ENCODE measurements around the gene MYLK4.

The MYLK4 gene

DNA sequence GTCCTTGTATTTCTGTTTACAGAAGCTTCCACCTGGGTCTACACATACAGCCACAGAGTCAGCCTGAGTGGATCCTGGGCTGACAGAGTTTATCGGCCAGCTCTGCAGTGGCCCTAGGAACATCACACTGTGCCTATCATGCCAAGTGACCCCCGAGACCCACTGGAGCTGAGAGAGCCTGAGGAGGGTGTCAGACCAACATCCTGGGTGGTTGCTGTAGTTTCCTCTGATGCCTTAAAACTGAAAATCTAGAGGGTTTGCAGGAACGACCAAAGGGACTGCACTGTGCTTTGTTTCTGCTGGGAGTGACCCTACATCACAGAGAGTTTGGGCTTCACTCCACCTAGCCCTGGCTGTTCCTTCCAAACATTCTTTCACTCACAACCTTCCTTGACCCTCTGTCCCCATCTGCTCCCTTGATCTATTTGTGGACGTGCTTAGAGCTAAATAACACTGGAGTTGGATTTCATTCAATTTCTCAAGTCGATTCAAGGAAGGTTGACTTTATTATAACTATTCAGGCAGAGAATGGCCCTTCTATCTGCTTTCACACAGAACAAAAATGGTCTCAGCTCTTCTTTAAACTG, 18.1 kb downstream of the MYLK4 start:
- DNase-seq: no peak

DNA sequence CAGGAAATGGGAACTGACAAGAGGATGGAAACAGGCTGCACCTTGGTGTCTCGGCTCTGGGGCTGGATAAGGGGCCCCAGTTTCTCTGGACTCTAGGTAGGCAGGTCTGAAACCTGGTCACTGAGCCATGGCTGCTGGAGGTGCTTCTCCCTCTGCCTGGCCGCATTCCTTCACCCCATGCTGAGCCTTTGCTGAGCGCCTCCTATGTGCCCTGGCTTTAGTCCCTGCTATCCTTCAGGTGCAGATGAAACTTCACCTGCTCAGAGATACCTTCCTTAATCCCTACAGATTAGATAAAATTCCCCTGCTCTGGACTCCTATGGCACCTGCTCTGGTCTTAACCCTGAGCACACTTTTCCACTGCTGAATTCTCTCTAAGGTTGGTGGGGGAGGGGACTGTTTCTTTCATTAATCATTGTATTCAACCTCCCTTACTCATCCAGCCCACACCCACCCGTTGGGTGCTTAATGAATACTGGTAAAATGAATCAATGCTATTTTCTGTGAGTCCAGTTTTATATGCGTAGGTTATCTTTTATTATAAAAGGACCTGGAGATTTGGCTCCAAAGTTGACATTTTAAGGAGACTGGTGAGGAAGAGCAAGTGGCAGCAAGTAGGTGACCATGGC, 19.3 kb downstream of the MYLK4 start:
- DNase-seq: no peak

DNA sequence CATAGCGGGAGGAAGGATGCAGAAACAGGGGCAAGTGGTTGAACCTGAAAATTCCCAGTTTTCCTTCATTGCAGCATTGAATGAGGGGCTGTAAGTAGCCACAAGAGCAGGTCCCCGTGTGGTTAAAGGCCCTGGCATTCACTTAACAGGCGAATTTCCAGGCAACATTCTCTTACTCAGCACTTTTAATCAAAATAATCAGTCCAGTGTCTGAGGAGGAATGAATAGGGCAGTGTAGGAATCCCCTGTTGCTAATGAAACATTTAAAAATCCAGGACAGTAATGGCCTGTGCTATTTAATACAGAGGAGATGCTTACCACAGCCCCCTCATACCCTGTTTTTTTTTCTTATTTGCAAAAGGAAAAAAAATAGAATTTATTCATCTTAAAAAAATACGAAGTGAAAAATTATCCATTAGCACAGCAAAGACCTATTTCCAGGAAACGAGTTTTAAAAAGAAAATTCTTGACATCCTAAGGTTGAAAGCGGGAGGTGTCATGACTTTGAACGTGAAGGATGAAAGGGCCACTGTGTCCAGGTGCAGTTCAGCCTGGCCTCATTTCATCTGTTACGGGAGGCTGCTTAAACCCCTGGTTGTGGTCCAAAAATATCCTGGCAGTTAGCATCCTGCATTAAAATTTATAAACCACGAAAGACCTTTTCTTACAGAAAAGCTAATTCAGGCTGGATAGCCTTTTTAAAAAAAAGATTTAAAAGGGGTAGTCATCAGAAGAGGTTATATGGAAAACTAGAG, 20.2 kb downstream of the MYLK4 start:
- DNase-seq: no peak

DNA sequence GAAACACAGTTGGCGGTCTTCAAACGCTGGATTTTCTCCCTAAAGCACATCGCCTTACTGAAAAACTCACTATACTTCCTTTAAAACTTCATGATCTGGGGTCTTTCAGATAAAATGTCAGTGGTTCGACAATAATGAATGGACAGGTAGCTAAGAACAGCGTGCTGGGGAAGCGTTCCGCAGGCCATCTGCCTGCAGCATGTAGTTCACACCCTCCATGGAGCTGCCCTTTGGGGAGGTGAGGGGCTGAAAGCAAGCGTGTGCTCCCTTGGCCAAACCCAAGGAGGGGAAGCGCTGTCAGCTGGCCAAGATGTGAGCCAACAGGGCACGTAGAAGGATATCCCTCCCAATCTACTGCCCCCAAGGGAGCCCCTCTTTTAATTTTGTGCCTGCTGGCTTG, 20.8 kb downstream of the MYLK4 start:
- no peak for DNase-seq

DNA sequence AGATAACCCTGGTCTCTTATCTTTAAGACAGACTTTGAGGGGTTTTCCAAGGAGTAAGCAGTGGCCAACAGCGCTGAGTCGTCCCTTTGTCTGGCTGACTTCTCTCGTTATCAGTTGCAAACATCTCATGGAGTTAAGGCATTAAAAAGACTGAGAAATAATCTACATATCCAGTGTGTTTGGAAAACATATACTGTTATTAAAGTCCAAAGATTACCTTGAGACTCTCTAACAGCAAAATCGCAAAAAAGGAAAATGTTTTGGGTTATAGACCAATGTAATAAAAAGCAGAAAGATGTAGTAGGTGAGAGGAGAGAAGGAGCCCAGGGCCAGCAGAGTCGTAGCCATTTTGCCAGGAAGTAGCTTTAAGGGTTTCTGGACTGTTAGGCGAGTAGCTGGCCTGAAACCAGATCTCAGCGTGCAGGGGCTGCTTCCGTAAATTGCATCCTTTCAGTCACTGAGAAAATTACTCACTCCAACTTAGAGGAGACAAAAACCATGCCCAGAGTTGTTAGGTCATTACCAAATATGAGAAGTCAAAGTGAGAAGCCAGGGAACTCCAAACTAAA, 24.6 kb downstream of the MYLK4 start:
- peak; percentile 46 for DNase-seq

DNA sequence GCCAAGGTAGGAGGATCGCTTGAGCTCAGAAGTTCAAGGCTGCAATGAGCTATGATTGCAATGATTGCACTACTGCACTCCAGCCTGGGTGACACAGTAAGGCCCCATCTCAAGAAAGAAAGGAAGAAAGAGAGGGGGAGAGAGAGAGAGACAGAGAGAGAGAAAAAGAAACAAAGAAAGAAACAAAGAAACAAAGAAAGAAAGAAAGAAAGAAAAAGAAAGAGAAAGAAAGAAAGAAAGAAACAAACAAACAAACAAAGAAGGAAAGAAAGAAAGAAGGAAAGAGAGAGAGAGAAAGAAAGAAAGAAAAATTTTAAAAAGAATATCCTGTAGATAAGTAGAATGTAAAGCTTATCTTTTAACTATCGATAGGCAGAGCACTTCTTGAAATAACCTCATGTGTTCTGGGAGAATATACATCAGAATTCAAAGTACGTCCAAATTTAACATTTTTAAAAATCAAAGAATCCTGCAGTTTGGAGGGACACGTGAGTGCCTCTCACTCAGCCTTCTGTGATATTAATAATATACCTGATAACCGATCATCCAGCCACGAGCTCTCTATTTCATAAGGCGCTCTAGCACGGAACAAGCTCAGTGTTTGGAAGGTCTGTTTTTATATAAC, 25.2 kb downstream of the MYLK4 start:
- no peak for DNase-seq

DNA sequence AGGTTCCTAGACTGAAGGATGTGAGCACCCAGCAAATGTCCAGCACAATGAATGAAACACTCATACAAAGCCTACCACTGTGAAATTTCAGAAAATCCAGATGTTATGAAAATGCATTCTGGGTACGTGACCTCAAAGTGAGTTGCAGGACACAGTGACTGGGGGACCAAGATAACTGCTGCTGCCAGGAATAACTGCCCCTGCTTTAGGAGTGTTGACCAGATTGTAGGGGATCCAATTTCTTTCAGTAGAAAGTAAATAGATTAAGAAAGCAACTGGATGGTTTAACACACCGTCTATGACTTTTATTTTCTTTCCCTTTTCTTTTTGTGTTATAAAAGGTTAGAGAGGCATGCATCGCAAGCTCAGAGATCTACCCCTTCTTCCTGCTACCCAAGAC, 29.5 kb downstream of the MYLK4 start:
- no peak for DNase-seq

DNA sequence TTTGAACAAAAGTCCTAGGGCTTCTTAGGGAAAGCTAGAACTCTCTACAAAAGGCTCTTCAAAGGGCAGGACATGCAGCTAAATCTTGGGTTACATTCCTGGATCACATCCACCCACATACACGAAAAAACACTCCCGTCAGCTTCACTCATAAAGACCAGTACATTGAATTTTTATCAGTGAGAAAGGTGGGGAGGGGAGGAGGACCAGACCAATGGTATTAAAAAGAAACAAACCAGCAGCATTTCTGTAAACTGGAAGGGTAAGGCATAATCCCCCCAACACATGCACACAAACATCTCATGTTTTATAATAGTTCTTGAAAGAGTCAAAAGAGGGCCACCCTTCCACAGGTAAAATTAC, 31.6 kb downstream of the MYLK4 start:
- DNase-seq: no peak

DNA sequence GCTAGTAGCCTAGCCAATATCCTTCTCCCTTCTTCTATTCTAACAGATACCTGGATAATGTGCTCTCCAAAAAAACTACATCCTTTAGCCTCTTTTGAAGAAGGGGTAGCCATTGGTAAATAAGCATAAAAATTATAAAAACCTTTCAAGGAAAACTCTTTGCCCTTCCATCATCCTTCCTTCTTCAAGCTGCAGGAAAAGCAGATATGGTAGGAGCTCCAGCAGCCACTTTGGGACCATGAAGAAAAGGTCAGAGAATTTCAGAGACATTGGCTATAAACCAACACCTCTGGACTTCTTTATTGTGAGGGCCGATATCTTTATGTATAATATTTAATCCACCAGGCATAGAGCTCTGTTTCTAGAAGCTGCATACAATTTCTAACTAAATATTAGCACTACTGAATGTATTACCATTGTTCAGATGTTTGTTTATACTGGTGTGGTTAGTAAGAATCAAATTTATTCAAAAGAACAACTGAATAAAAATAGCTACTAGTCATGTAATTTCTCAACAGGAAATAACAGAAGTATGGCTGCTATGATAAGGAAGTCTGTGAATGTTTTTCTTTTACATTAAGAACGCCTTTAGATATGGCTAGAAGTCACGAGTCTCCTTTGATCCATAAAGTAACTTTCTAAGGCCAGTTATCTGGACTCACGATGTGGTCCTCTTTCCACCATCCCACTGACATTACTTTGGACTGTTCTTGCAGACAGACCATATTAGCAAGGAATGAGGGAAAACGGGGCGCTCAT, 32.2 kb downstream of the MYLK4 start:
- DNase-seq: no peak

DNA sequence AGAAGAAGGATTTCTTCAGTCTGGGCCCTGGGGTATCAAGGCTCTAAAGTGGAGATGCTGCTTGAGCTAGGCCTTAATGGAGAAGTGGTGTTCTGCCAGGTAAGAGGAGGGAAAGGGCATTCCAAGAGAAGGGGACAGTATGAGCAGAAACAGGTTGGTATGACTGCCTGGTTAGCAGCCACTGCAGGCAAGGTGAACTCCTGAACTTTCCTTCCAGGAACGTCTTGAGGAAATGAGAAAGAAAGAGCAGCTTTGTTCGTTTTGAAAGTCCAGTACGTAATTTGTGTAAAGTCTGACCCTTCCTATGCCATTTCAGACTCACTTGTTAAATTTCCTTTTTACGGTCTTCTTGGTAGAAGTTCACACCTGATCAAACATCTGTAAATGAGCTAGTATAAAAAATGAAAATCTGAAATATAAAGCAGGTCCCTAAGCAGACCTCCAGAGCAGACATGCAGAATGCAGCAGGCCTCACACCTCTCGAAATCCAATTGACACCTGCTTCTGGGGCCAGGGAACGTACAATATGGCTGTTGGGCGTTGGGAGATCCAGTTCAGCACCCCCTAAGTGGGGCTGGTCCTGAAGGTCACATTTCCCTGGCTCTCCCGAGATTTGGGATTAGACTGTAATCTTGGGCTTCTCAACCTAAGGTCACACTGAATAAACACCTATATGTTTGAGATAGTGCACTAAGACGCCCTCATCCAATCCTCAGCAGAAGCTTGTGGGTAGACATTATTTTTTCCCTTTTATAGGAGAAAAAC, 33.6 kb downstream of the MYLK4 start:
- no peak for DNase-seq

DNA sequence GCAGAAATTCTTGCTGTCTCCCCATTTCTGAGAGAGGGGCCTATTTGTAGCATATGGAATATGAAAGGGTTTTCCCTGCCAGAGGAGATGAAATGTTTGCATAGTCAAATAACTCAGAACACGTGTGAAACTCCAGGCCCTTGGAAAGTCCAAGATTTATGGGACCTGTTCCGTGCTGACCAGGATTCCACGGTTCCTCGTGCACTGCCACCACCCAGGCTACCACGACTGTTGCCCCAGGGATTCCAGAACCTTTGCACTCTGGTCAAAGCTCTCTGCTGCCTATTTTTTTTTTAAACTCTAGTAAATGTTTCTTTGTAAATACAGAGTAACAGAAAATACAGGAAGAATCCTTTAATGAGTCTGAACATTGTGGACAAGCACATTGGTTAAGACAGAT, 35.0 kb downstream of the MYLK4 start:
- DNase-seq: no peak

DNA sequence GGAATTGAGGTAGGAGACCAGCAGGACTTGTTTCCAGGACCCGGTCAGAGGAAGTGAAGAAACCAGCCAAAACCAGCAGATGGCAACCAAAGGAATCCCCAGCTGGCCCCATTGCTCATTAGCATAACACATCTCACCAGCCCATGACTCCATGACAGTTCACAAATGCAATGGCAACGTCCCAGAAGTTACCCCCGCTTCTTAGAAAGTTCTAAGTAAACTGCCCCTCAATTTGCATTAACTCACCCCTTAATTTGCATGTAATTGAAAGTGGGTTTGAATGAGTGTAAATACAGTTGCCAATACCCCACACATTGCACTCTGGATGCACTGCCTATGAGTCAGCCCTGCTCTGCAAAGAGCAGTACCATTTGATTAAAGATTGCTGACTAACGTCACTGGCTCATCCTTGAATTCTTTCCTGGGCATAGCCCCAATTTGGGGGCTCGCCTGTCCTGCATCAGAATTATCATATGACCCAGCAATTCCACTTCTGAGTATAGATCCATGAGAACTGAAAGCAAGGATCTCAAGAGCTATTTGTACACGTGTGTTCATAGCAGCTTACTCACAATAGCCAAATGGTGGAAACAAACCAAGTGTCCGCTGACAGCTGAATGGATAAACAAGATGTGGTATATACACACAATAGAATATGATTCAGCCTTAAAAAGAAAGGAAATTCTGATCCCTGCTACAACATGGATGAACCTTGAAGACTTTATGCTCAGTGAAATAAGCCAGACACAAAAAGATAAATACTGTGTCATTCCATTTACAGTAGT, 36.4 kb downstream of the MYLK4 start:
- DNase-seq: no peak

DNA sequence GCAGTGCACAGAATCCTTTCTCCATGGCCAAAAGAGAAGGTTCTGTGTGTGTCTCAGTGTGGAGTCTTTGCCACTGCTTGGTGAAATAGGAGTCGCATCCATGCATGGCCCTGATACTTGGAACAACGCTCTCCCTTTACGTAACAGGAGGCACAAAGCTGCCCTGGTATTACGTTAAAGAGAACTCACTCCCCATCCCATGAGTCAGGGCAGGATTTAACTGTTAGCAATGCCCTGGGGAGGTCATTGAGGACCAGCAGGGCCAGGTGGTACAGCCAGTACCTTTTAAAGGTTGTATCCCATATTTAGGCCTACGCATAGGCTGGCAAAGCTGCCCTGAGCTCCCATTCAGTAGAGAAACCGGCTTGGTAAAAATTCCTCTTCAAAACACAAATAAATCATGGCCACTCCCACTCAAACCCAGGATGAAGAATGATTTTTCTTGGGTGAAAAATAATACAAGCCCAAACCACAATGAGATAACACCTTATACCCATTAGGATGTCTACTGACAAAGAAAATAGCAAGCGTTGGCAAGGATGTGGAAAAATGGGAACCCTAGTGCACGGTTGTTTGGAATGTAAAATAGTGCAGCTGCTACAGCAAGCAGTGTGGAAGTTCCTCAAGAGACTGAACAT, 37.1 kb downstream of the MYLK4 start:
- no peak for DNase-seq

DNA sequence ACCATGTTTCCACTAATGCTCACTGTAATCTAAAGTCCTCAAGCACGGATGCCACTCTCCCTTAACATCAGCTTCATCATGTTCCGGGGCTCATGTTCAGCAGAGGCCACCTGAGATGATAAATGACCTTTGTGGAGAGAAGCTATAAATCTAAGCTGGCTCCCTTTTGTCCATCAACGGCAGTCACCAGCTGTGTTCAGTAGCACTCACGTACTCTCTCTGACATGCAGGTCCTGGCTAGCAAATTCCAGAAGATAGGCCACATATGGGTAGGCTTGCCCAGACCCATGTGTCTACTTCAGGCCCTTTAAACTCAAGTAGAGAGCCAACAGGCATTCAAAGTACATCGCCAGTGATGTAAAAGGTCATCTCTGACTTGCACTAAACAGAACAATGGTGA, 38.6 kb downstream of the MYLK4 start:
- no peak for DNase-seq

DNA sequence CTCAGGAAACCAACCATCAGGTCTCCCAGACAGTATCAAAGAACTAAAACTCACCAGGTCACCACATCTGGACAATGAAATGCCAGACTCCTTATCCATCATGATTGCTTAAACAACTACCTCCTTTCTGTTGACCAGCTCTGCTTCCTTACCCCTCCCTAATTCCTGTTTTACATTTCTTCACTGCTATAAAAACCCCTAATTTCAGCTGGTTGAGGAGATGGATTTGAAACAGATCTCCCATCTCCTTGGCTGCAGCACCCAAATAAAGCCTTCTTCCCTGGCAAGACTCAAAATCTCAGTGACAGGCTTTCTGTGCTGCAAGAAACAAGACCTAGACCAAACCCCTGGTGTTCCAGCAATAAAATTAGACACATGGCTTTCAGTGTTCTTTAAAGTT, 40.3 kb downstream of the MYLK4 start:
- DNase-seq: no peak

DNA sequence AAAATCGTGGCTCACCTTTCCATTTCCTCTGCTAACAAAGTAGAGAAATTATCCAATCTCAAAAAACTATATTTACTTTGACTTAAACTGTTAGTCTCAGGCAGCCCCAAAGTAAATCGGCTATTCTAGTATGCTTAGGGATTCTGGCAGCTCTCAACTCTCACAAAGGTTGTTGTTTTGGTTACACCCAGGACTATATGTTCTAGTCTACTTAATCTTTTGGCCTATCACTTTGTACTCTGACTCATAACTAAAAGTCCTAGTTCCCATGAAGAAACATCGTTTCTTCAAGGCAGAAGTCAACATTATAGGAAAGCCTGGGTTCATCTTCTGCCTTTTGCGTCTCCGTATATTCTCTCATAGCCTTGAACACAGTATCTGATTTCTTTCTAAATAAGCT, 42.3 kb downstream of the MYLK4 start:
- no peak for DNase-seq

DNA sequence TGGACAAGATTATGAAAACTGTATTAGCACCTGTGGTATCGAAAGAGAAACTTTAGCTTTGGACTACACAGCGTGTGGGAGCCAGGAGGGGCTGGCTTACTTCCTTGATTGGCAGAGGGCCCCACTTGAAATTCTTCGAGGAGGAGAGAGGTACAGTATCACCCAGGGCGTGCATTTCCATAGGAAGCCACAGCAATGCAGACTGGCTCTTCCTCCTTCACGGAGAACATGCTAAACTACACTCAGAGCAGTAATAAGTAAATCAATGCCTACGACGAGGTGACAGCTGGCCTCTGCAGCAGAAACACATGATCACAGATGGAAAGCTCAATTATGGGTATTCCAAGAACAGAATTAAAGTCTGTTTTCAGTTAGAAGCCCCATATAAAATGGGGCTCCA, 44.2 kb downstream of the MYLK4 start:
- no peak for DNase-seq

DNA sequence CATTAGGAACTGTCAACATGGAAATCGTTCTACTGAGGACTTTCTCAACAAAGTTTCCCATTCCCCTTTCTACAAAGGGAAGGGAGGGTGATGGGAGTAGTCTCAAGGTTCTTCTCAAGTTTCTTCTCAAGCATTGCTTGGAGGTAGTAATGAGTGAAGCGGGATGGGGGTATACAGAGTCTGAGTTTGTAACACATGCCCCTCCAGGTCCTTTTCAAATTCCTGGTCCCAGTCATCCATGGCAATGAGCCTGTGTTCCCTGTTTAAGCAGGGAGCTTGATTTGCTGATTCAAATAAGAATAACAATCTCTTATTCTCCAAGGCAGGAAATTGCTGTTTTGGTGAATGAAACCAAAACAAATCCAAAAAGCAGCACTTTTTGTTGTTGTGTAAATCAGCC, 45.5 kb downstream of the MYLK4 start:
- DNase-seq: no peak

DNA sequence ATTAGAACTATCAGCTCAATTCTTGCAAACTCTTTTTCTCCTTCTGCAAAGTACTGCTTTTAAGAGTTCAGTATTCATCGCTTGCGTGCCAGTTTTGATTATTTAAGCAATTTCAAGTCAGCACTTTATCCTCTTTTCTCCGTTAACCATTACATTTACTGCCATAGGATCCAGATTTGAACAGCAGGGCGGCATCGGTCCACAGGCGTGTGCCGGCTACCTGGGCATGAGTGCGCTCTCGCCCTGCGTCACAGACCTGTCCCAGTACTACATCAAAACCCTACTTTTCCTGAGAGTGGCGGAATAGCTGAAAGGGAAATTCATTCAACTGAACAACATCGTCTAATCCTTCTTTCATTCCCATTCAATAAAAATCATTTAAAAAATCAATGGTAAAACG, 53.4 kb downstream of the MYLK4 start:
- DNase-seq: no peak

DNA sequence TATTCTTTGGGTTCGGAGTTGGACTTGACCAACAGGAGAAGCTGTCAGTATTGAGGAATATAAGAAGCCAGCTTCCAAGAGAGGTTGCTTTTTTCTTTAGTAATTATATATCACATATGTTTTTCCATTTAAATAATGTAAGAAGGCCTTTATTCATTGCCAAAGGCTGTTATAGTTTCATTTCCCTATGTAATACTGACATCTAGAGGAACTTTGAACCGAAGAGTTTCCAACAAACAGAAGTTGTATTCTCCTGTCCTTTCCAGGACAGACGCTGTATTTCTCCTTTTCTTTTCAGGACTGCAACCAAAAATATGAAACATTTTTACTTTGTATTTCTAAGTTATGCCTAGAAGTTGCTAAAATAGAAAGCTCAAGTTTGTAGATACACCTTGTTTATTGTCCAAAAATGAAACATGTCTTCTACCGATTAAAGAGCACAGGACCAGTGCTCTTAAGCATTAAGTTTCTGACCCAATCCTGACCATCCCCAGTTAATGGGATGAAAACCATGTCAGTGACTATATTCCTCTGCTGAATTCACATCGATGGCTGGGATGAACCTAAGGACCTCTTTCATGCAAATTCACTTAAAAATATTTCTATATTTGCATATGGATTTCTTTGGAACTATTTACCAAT, 55.1 kb downstream of the MYLK4 start:
- peak; percentile 15 for DNase-seq
